SH-SY5Y (cell line): ENCODE results near the gene CORIN.

Experiments used
- GATA2 ChIP-seq: IDR thresholded peaks from 2 replicates; pipeline ENCODE4 v1.6.1; 2011; ENCODE audit warnings: mild to moderate bottlenecking, low read depth, low read length
- GATA3 ChIP-seq: IDR thresholded peaks from 2 replicates; pipeline ENCODE4 v1.6.1; 2011; ENCODE audit warnings: low read depth, mild to moderate bottlenecking, low read length, moderate library complexity

CORIN gene

DNA sequence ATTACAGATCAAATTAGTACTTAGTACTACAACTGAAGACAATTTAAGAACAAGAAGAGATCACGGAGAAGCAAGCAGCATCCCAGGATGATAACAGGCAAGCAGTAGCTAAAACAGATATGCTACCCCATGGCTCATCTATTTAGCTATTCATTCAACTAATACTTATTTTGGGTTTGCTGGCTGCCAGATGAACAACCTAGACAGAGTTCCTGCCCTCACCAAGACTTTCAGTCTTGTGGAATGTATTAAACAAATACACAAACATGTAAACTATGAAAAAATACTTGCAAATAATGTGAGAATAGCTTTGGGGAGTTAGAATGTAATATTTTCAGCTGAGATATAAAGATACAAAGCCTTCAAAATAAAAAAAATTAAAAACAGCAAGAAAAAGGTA lies 2.4 kb upstream of the CORIN start:
- TF ChIP-seq GATA3 (no peak), GATA2 (no peak)

DNA sequence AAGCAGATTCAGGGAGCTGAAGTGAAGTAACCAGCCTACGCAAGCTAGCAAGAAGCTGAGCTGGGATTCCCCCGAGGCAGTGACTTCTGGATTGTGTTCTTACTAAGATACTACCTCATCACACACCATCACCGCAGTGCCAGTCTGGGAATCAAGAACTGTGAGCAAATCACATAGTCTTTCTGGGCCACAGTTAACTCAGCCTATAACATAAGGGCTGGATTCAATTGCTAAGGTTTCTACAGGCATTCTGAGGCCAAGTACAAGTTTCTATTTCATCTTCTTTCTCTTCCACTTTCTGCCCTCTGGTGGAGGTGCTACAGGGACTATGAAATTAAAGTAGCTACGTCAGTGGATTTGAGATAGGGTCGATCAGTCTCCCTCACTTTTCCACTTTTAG lies 1.4 kb upstream of the CORIN start:
- TF ChIP-seq GATA3 = no peak
- no peak for TF ChIP-seq GATA2

DNA sequence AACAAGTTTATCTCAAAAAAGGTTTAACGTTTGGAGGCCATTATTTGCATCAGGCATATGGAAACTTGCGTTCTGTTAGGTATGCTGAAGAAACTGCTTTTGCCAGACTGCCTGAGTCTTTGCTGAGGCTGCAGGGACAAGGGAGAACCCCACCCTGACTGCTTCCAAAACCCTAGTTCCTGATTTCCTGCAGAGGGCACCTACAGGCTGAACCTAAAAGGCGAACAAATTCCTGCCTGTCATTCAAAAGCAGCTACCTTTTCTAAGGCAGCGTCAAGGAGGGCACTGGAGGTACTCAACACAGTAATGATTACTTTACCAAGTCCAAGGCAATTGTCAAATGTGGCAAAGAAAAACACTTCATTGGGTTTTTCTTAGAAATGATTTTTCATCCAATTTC lies 578 bp upstream of the CORIN start:
- TF ChIP-seq GATA3 (no peak), GATA2 (no peak)

DNA sequence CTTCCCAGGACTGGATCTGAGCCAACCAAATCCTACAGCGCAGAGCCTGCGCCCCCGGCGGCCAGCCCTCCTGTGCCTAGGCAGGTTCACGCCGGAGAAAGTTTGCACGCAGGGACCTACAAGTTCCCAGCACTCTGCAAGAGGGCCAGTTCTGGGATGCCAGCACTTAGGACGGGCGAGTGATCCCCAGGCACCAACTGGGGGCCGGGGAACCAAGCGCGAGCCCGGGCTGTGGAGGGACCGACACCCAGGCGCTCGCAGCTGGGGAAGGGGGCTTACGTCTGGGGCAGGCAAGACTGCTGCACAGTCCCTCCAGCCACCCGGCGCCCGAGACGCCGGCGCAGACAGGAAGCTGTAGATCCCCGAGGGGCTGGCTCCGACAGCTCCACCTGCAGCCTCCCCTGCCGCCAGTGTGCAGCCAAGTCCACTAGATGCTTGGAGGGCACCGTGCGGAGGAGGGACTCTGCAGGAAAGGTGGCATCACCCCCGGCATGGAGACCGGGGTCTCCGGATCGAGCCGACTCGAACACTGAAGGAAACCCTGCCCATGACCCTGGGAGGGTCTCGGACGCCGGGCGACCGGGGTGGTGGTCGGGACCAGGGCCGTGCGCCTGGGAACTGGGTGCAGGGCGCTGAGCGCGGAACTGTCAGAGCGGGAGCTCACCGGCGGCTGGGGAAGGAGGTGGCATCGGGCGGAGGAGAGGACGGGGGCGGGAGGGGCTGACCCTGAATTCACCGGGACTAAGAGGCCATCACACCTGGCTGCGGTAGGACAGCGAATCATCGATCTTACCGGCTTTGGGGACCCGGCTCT lies 566 bp downstream of the CORIN start:
- no peak for TF ChIP-seq GATA3
- no peak for TF ChIP-seq GATA2

DNA sequence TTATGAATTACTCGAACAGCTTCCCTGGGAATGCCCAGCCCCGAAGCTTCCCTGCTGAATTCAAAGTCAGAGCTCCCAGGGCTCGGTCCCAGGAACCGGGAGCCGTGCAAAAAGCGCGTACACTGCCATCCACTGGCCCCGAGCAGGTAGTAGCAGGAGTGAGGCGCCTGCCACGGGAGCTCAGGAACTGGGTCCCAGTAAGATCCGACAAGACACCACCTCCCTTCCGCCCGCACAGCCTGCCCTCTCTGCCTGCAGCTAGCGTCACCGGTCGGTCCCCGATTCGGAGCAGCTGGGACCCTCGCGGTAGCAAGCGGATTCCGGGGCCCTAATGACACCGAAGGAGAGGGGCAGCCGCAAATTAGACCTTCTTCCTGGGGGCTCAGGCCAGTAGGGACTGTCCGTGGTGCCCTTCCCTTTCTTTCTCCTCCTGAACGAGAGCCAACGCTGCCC lies 1.2 kb downstream of the CORIN start:
- TF ChIP-seq GATA3 = no peak
- no peak for TF ChIP-seq GATA2

DNA sequence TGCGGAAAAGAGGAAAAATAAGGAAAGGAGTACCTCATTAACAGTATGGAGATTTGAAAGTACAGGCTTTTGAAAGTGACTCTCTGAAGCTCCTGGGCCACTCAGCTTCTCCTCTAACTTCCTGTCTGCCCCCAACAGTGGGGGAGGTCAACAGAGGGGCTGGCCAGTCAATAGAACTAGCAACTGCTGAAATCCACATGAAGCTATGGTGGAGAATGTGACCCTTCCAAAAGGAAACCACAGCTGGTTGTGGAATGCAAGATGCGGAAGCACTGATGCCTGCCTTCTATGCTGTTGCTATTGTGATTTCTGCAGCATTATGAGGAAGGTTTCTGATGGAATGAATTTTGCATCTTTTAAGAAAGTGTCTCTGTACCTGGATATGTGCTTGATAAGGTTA lies 2.4 kb downstream of the CORIN start:
- no peak for TF ChIP-seq GATA3
- no peak for TF ChIP-seq GATA2

DNA sequence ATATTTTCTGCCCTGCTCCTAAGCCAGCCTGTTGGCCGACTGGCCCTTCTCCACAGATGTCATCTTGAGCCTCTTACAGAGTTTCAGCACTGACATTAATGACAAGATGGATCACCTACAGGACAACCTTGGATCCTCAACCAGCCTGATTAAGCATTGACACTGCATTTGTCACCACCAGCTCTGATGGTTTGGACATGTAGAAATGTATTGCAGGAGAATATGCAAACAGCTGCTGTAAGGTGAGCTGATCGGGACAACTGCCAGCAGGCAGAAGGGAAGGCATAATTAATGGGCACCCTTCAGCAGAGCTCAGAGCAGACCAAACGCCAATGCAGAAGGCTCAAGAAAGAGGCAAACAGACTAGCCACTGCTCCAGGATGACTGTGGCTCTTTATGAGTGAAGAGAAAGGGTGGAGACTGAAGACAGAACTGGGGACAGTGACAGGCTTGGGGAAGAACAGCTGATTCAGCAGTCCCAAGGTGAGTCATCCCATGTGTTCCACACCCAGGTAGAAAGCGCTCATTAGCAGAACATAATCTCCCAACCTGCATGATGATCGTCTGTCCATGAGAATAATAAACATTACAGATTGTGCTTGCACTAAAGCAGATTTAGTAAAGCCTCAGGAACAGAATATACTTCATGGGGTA lies 6.7 kb downstream of the CORIN start:
- TF ChIP-seq GATA2 = no peak
- no peak for TF ChIP-seq GATA3

DNA sequence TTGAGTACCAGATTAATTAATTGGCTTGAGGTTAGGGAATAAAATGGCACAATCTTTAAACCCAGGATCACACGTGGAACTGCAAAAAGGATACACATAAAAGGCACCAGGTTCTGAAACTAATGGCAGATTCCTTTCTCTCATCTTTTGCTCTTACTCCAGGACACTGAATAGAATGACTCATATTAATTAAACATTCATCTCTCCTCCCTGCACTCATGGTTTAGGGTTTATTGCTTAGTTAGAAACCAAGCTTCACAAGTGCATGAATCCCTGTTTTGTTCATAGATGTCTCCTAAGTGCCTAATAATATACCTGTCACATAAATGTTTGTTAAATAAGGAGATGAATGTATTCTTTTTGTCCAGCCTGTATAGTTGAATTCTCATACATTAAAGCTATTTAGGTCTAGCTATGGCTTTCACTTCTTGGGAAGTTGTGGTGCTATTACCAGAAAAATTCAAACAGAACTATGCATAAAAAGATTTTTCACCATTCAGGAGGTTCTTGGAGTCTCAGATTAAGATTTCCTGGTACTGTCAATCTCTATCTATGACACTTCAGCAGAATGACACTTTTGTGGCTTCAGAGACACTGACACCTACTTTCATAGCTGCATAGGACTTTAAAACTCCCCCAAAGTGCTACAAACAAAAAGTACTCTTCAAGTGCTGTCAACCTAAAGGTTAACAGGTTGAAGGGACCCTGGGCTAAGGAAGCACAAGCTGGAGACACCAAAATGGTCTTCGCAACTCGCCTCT lies 7.4 kb downstream of the CORIN start:
- TF ChIP-seq GATA2 = no peak
- TF ChIP-seq GATA3 = no peak

DNA sequence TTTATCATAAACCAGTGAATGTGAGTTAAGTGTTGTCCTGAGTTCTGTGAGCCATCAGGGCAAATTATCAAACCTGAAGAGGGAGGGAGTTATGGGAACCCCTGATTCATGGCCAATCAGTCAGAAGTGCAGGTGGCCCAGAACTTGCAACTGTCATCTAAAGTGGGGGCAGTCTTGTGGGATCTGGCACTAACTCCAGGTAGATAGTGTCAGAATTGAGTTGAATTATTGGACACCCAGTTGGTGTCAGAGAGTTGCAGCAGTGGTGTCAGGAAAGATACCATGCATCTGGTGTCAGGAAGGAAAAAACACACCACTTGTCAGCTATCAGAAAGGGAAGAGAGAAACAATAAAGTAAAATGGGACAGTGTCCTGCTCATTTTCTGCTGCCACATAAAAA lies 8.4 kb downstream of the CORIN start:
- TF ChIP-seq GATA2 (no peak), GATA3 (no peak)

DNA sequence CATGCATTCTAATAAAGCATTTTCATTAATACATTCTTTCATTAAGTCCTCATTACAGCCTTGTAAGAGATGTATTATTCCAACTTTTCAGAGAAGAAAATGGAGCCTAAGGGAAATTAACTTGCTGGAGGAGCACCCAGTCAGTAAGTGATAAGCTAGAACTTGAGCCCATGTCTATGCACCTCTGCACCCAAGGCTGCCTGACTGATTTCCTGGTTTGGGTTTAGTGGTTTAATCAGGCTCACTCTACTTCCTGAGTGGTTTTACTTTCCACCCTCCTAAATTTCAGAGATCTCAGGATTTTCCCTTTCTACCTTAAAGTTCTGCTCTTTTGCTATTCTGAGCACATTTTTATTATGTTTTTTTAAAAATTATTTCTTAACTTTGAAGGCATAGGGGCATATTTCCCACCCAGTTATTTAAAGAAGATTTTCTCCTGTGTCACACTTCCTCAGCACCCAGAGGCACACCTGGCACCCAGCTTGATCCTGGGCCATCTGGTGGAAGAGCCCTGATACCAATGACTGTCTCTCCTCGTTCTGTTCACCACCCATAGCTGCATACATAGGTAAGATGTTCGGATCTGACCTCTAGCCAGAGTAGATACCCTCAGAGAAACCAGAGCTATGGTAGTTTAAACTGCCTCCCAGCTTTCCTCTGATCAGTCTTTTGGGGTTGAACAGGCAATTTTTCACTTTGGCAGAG lies 10.4 kb downstream of the CORIN start:
- TF ChIP-seq GATA3 = no peak
- TF ChIP-seq GATA2 = no peak

DNA sequence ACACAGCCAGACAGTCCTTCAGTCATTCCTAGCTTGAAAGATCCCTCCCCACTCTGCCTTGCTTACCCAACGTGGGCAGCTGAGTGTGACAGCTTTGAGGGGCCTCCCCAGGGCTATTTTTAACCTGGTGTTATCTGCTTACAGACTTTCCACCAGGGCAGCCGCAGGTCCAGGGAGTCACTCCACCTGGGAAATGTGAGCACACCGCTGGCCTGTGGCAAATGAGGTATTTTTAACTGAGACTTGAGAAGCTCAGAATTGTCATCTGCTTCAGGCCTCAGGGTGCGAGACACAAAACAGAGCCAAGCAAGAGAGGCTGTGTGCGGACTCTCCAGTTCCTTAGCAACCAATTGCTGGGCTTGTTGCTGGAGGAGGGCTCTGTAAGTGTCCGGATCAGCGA lies 13.0 kb downstream of the CORIN start:
- TF ChIP-seq GATA2 (no peak), GATA3 (no peak)

DNA sequence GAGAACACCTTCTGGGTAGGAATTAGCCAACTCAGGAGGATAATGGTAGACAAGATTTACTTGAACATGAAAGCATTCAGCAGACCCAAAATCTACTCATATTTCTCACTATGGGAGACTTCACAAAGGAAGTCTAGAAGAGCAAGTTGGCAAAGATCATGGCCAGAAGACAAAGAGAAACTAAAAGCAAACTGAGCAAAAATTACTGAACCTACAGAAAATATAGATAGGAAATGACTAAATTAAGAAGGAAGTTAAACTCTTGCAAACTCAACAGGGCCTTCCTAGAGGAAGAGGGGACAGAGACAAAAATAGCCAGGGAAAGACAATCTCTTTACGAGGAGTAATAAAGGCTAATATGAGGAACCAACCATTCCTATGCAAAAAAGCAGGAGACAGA lies 18.7 kb downstream of the CORIN start:
- TF ChIP-seq GATA3 (no peak), GATA2 (no peak)

DNA sequence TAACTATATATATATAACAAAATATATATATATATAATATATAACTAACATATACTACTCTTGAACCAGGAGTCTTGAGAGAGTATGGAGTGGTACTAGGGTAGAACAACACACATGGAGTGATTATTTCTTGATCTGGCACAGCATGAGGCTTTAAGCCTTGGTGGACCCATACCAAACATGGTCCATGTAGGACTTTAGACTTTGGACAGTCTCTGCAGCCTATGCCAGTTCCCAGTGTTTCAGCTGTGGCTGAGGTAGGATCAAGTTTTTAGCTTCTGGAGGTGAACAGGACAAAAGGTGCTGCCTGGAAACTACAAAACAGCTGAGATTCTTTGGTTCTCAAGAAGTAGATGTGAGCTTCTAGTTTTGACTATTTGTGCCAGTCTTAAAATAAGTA lies 20.6 kb downstream of the CORIN start:
- TF ChIP-seq GATA3 (no peak), GATA2 (no peak)

DNA sequence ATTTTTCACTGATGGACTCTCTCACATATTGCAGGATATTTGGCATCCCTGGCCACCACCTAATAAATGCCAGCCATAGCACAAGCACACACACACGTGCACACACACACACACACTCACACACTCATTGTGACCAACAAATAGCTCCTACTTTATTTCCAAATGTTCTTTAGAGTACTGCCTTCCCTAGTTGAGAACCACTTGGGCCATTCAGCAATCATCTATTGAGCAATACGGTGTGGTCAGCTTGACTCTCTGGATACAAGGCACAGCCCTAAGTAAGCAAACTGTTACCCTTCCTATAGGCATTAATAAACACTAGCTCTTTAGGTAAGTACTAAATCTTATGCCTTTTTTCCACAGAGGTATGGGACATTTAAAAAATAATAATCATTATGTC lies 21.1 kb downstream of the CORIN start:
- TF ChIP-seq GATA3 (no peak), GATA2 (no peak)
